ENCODE results near the gene SLC2A9. TPM values are rescaled to one million over a fixed set of nuclear protein-coding genes. Genes with fewer than 3 reads are reported as not detected.

The SLC2A9 gene
- total RNA-seq, 1 donor from 2014 or later, result not detected

- Mint-ChIP-seq H3K36me3 (ENCODE audit: unreplicated experiment) (no peaks in the 10 kb centered on the region), H3K27me3 (ENCODE audit: unreplicated experiment) (peaks cover 2% of the 10 kb centered on the region), H3K9me3 (ENCODE audit: unreplicated experiment) (no peaks in the 10 kb centered on the region), H3K27ac (ENCODE audit: unreplicated experiment) (no peak overlapping the region), H3K4me1 (ENCODE audit: low read depth, unreplicated experiment) (peaks cover 9% of the 10 kb centered on the region), H3K4me3 (ENCODE audit: unreplicated experiment) (no peak overlapping the region)
- TF ChIP-seq, protein P1, sequence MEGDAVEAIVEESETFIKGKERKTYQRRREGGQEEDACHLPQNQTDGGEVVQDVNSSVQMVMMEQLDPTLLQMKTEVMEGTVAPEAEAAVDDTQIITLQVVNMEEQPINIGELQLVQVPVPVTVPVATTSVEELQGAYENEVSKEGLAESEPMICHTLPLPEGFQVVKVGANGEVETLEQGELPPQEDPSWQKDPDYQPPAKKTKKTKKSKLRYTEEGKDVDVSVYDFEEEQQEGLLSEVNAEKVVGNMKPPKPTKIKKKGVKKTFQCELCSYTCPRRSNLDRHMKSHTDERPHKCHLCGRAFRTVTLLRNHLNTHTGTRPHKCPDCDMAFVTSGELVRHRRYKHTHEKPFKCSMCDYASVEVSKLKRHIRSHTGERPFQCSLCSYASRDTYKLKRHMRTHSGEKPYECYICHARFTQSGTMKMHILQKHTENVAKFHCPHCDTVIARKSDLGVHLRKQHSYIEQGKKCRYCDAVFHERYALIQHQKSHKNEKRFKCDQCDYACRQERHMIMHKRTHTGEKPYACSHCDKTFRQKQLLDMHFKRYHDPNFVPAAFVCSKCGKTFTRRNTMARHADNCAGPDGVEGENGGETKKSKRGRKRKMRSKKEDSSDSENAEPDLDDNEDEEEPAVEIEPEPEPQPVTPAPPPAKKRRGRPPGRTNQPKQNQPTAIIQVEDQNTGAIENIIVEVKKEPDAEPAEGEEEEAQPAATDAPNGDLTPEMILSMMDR (IDR thresholded peaks at IDR 0.05; ENCODE audit: partially characterized antibody, unreplicated experiment), result no peak
- DNase-seq, result no peak
Observed at GRCh38 chr4:9880406-9881197, 140.7 kb downstream of the SLC2A9 start.

- Mint-ChIP-seq H3K4me3 (ENCODE audit: unreplicated experiment) (no peak overlapping the region), H3K4me1 (ENCODE audit: low read depth, unreplicated experiment) (peaks cover 9% of the 10 kb centered on the region), H3K36me3 (ENCODE audit: unreplicated experiment) (peaks cover 4% of the 10 kb centered on the region), H3K9me3 (ENCODE audit: unreplicated experiment) (peaks cover 2% of the 10 kb centered on the region), H3K27me3 (ENCODE audit: unreplicated experiment) (no peaks in the 10 kb centered on the region), H3K27ac (ENCODE audit: unreplicated experiment) (no peak overlapping the region)
- TF ChIP-seq, protein P1 (IDR thresholded peaks at IDR 0.05; ENCODE audit: partially characterized antibody, unreplicated experiment), result no peak
- no peak for DNase-seq
Observed at GRCh38 chr4:9877123-9877522, 144.2 kb downstream of the SLC2A9 start.

DNA sequence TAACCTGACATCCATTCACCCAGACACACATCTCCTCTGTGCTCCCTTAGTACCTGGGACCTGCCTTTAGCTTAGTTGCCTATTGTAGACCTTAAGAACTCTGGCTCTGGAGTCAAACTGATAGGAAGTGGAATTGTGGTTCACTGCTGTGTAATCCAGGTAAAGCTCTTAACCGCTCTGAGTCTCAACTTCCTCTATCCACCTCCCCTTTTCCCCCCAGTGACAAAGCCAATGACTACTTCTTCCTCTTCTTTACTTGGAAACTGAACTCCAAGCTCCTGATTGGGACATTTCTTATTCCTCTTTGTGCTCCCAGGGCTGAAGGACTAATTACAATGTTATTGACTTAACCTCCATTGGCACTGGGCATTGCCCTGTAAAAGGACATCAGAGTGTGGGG is 145.8 kb downstream of the SLC2A9 start:
- no peak overlapping the region for H3K27ac Mint-ChIP-seq (ENCODE audit: unreplicated experiment)
- H3K27me3 Mint-ChIP-seq (ENCODE audit: unreplicated experiment), result peaks cover 1% of the 10 kb centered on the region
- H3K9me3 Mint-ChIP-seq (ENCODE audit: unreplicated experiment), result peaks cover 4% of the 10 kb centered on the region
- H3K4me3 Mint-ChIP-seq (ENCODE audit: unreplicated experiment), result no peak overlapping the region
- no peak for DNase-seq
- H3K4me1 Mint-ChIP-seq (ENCODE audit: low read depth, unreplicated experiment), result peaks cover 9% of the 10 kb centered on the region
- TF ChIP-seq, protein P1 (IDR thresholded peaks at IDR 0.05; ENCODE audit: partially characterized antibody, unreplicated experiment), result no peak
- H3K36me3 Mint-ChIP-seq (ENCODE audit: unreplicated experiment), result peaks cover 7% of the 10 kb centered on the region

DNA sequence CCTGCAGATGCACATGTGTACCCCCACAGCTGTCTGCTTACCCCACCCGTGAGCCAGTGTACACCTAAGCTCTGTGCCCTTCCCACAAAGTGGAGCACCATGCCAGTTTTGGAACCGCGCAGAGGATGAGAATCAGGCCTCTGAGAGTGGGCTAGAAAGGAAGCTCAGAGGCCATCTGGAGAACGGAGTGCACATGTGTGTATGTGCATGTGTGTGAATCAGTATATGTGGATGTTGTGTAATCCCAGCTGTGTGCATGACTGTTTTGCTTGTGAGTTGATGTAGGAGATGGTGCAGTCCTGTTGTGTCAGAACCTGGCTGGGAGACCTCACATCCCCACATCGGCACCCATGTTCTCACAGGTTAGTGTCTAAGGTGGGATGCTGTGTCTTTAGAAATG is 146.9 kb downstream of the SLC2A9 start:
- Mint-ChIP-seq H3K9me3 (ENCODE audit: unreplicated experiment) (peaks cover 5% of the 10 kb centered on the region), H3K27ac (ENCODE audit: unreplicated experiment) (no peak overlapping the region), H3K36me3 (ENCODE audit: unreplicated experiment) (peaks cover 8% of the 10 kb centered on the region), H3K4me3 (ENCODE audit: unreplicated experiment) (no peak overlapping the region), H3K27me3 (ENCODE audit: unreplicated experiment) (peaks cover 2% of the 10 kb centered on the region), H3K4me1 (ENCODE audit: low read depth, unreplicated experiment) (peaks cover 3% of the 10 kb centered on the region)
- no peak for DNase-seq
- TF ChIP-seq, protein P1 (IDR thresholded peaks at IDR 0.05; ENCODE audit: partially characterized antibody, unreplicated experiment), result no peak

- Mint-ChIP-seq H3K4me1 (ENCODE audit: low read depth, unreplicated experiment) (no peaks in the 10 kb centered on the region), H3K27me3 (ENCODE audit: unreplicated experiment) (peaks cover 2% of the 10 kb centered on the region)
Observed at GRCh38 chr4:9870165-9870790, 151.0 kb downstream of the SLC2A9 start.

More at GRCh38 chr4:9870165-9870790, 151.0 kb downstream of the SLC2A9 start:
- TF ChIP-seq, protein P1 (IDR thresholded peaks at IDR 0.05; ENCODE audit: partially characterized antibody, unreplicated experiment), result no peak
- Mint-ChIP-seq H3K36me3 (ENCODE audit: unreplicated experiment) (peaks cover 8% of the 10 kb centered on the region), H3K4me3 (ENCODE audit: unreplicated experiment) (no peak overlapping the region), H3K27ac (ENCODE audit: unreplicated experiment) (no peak overlapping the region), H3K9me3 (ENCODE audit: unreplicated experiment) (peaks cover 5% of the 10 kb centered on the region)
- no peak for DNase-seq

All from glutamatergic neuron (in vitro differentiated cells).